Large intestine (tissue), 3 donors: ENCODE data around the gene POU6F1. TPM values are rescaled to one million over a fixed set of nuclear protein-coding genes. Genes with fewer than 3 reads are reported as not detected.

ENCODE experiments used
- DNase-seq, 2 donors: peaks; one replicate each; pipeline versions ENCODE4 v3.0.0 to v3.0.0-alpha.2; 2013
- H3K27ac ChIP-seq: one replicate; pipeline ENCODE4 v1.5.1; 2013; ENCODE audit warnings: low read length
- H3K27me3 ChIP-seq: 2 replicates; pipeline ENCODE4 v1.6.1; 2013; ENCODE audit warnings: low read length; ENCODE audit not compliant: control insufficient read depth, insufficient read depth
- H3K36me3 ChIP-seq: 2 replicates; pipeline ENCODE4 v1.6.1; 2013; ENCODE audit warnings: low read length; ENCODE audit not compliant: control insufficient read depth, insufficient read depth
- H3K4me1 ChIP-seq: one replicate; pipeline ENCODE4 v1.6.1; 2013; ENCODE audit warnings: low read length; ENCODE audit not compliant: control insufficient read depth, insufficient read depth
- H3K4me3 ChIP-seq: one replicate; pipeline ENCODE4 v1.5.1; 2013; ENCODE audit warnings: low read length
- H3K9me3 ChIP-seq: one replicate; pipeline ENCODE4 v1.6.1; 2013; ENCODE audit warnings: mild to moderate bottlenecking, low read depth, low read length, moderate library complexity; ENCODE audit not compliant: control insufficient read depth
- WGBS: methylation state at CpG from one replicate; pipeline ENCODE4 v1.1.5; 2013; ENCODE audit warnings: low lambda C conversion rate; ENCODE audit not compliant: insufficient coverage; 5-methylcytosine and 5-hydroxymethylcytosine counted together
- polyA plus RNA-seq: library from polyadenylated mRNA; unstranded; fragments of 120-200 nt; gene quantifications from one replicate; pipeline ENCODE4 v1.2.1, GENCODE V29; 2013

POU6F1 gene
- polyA plus RNA-seq, 1 donor, result 6.8 TPM

DNA sequence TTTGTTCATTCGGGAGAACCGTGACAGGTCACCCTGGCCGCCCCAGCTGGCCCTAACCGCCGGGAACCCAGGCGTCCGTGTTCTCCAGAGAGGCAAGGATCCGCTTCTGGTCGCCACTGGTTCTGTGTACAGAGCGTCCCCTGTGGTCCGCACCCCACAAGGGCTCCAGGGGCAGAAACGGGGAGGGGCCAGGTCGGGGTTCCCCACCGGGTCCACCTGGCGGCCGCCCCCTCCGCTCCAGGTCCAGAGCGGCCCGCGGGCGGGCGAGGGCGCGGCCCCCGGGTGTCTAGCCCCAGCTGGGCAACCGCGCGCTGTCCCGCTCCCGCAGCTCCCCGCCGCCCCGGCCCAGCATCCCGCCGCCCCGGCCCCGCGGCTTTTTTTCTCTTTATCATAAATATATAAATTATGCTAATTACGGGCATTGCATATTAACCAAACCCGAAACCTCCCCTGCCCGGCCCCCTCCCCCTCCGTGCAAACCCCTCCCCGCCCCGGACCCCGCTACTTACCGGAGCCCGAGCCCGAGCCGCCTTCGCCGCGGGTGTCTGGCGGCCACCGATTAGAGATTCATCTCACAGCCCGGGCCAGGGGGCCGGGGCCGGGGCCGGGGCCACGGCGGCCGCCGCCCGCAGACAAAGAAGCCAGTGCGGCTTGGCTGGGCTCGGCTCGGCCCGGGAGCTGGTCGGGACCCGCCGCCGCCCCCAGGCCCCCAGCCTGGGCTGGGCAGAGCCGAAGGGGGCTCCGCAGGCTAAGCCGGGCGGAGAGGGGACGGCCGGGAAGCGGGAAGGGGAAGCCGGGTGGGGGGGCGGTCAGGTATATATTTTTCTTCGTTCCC is 512 bp downstream of the POU6F1 start:
- no peaks in the 10 kb centered on the region for H3K27me3 ChIP-seq
- peak; percentile 26 to 63 for DNase-seq
- peak overlapping the region; percentile 48 for H3K27ac ChIP-seq
- H3K9me3 ChIP-seq, result no peaks in the 10 kb centered on the region
- no peaks in the 10 kb centered on the region for H3K36me3 ChIP-seq
- peak overlapping the region; percentile 76 for H3K4me3 ChIP-seq
- H3K4me1 ChIP-seq, result peaks cover 11% of the 10 kb centered on the region
- WGBS, result 0% methylated on average over 1 of the region's 81 CpGs

DNA sequence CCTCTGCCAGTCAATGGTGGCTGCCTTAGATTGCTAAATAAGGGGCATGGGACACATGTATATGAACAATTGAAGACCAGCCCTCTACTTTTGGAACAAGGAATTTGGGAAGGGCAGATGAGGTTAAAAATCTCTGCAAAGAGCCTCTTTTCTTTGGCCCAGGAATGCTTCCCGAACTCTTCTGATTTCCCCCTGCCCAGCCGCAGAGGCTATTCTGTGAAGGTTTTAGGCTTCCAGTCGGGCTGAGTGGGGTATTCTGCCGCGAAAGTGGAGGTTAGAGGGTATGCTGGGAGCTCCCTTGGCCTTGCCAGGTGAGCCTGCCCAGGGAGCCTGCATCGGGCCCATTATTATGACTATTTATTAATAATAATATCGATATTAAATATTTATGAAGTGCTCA is 1.2 kb downstream of the POU6F1 start:
- Histone ChIP-seq H3K27ac (no peak overlapping the region), H3K27me3 (no peaks in the 10 kb centered on the region), H3K4me3 (peak overlapping the region; percentile 76), H3K4me1 (peaks cover 11% of the 10 kb centered on the region), H3K36me3 (no peaks in the 10 kb centered on the region), H3K9me3 (no peaks in the 10 kb centered on the region)
- WGBS, result no CpG with 5 or more reads among the region's 7 CpGs
- no peak for DNase-seq

DNA sequence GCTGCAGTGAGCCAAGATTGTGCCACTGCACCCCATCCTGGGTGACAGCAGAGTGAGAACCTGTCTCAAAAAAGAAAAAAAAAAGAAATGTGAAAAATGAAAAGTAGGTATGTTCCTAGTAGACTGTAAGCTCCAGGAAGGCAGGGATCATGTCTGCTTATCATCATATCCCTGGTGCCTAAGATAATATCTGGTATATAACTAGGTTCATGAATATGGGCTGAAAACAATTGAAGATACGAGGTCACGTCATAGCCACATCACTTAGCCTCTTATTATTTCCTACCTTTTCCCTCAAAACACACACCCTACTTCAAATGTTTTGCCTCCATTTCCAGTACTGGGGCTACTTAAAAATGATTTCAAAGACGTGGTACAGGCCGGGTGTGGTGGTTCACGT is 3.0 kb downstream of the POU6F1 start:
- H3K4me3 ChIP-seq, result no peak overlapping the region
- no peak for DNase-seq
- no peaks in the 10 kb centered on the region for H3K27me3 ChIP-seq
- WGBS, result no CpG with 5 or more reads among the region's 5 CpGs
- H3K27ac ChIP-seq, result no peak overlapping the region
- peaks cover 11% of the 10 kb centered on the region for H3K4me1 ChIP-seq
- no peaks in the 10 kb centered on the region for H3K36me3 ChIP-seq
- no peaks in the 10 kb centered on the region for H3K9me3 ChIP-seq

DNA sequence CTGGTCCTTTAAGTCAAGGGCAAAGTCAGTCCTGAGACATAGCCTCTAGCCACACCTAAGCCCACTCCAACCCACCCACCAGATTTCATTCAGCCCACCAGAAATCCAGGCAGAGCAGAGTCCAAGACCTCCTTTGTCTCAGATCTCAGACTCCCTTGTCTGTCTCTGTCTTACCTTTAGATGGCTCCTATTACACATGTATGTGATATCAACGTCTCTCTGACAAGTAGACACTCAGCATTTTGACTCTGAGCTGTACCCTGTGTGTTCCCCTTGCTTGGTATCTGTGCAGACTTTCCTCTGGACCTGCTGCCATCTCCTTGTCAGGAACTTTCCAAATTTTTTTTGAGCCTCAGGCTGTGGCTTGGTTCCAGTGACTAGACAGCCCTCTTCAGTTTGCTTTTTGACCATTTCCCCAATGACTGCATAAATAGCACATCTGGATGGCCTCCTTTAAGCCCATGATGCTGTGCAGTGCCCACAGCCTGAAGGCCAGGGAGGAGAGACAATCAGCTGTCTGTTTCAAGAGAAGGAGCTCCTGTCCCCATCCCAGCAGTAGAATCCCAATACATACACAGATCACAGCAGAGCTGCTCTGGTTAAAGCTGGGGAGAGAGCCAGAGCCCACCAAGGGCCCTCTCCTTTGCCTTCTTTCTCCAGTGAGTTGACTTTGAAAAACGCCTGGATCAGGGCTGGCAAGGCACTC is 7.0 kb downstream of the POU6F1 start:
- no peak for DNase-seq
- Histone ChIP-seq H3K4me1 (no peaks in the 10 kb centered on the region), H3K27me3 (no peaks in the 10 kb centered on the region), H3K36me3 (no peaks in the 10 kb centered on the region), H3K4me3 (no peak overlapping the region), H3K9me3 (no peaks in the 10 kb centered on the region), H3K27ac (no peak overlapping the region)
- WGBS, result 80% methylated on average over 1 of the region's 2 CpGs

DNA sequence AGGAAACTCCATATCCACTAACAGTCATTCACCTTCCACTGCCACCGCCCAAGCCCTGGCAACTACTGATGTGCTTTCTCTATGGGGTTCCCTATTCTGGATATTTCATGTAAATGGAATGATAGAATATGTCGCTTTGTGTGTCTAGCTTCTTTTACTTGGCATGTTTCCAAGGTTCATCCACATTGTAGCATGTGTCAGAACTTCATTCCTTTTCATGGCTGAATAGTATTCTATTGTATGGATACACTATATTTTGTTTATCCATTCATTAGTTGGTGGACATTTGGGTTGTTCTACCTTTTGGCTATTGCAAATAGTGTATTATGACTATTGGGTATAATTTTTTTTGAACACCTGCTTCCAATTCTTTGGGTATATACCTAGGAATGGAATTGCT is 8.6 kb downstream of the POU6F1 start:
- H3K27ac ChIP-seq, result no peak overlapping the region
- H3K36me3 ChIP-seq, result no peaks in the 10 kb centered on the region
- H3K9me3 ChIP-seq, result no peaks in the 10 kb centered on the region
- no CpG with 5 or more reads among the region's 2 CpGs for WGBS
- no peaks in the 10 kb centered on the region for H3K27me3 ChIP-seq
- DNase-seq, result no peak
- no peaks in the 10 kb centered on the region for H3K4me1 ChIP-seq
- H3K4me3 ChIP-seq, result no peak overlapping the region

DNA sequence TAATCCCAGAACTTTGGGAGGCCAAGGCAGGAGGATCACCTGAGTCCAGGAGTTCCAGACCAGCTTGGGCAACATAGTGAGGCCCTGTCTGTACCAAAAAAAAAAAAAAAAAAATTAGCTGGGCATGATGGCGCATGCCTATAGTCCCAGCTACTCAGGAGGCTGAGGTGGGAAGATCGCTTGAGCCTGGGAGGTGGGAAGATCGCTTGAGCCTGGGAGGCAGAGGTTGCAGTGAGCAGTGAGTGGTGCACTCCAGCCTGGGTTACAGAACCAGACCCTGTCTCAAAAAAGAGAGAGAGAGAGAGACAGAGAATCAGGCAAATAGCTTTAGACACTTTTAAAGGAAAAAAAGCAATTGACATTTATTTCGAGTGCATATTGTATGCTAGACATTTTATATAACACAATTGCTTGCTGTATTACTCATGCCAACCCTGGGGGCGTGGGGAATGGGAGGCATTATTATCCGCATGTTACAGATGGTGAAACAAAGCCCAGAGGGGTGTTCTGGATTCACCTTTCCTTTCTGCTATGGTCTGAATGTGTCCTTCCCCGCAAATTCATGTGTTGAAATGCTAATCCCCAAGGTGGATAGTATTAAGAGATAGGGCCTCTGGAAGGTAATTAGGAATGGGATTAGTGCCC is 9.7 kb downstream of the POU6F1 start:
- Histone ChIP-seq H3K27ac (no peak overlapping the region), H3K9me3 (no peaks in the 10 kb centered on the region), H3K27me3 (no peaks in the 10 kb centered on the region), H3K4me1 (no peaks in the 10 kb centered on the region), H3K36me3 (no peaks in the 10 kb centered on the region), H3K4me3 (no peak overlapping the region)
- no peak for DNase-seq
- whole genome bisulfite sequencing, result no CpG with 5 or more reads among the region's 7 CpGs

DNA sequence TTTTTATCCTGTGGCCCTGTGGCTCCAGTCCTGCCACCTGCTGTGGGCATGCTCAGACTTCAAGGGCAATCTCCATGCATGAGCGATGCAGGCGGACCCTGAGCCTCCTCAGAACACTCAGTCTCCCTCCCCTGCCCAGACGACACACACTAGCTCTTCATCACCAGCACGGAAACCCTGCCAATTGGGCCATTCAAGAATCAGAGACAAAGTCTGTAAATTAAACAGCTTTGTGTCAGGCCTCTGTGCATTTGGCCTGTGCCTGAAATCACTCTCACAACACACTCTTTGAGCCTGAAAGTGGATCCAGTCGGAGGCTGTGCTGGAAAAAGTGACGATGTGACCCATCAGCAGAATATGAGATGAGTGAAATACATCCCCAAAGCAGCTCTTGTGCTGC is 12.5 kb downstream of the POU6F1 start:
- Histone ChIP-seq H3K4me3 (no peak overlapping the region), H3K27me3 (no peaks in the 10 kb centered on the region), H3K27ac (no peak overlapping the region), H3K36me3 (no peaks in the 10 kb centered on the region), H3K4me1 (no peaks in the 10 kb centered on the region), H3K9me3 (no peaks in the 10 kb centered on the region)
- WGBS, result no CpG with 5 or more reads among the region's 6 CpGs
- no peak for DNase-seq

DNA sequence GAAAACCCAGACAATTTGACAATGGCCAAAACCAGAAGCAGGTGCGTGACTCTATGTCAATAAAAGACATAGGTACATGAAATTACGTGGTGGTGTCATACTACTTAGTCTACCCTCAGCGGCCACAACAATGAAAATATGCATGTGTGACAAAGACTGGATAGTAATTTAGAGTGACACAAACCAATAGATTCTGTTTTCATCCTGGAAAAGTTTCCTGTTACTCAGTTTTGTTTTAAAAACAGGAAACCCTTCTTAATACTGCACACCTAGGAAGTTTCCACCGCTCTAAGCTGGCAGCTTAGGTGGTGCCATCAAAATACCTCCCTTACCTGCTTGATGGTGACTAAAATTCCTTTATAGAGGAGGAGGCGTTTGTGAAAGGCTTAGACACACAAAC is 15.1 kb downstream of the POU6F1 start:
- no peaks in the 10 kb centered on the region for H3K27me3 ChIP-seq
- no peaks in the 10 kb centered on the region for H3K9me3 ChIP-seq
- no peaks in the 10 kb centered on the region for H3K36me3 ChIP-seq
- 100% methylated on average over 1 of the region's 5 CpGs for WGBS
- DNase-seq, result no peak
- no peak overlapping the region for H3K4me3 ChIP-seq
- H3K4me1 ChIP-seq, result no peaks in the 10 kb centered on the region
- no peak overlapping the region for H3K27ac ChIP-seq

DNA sequence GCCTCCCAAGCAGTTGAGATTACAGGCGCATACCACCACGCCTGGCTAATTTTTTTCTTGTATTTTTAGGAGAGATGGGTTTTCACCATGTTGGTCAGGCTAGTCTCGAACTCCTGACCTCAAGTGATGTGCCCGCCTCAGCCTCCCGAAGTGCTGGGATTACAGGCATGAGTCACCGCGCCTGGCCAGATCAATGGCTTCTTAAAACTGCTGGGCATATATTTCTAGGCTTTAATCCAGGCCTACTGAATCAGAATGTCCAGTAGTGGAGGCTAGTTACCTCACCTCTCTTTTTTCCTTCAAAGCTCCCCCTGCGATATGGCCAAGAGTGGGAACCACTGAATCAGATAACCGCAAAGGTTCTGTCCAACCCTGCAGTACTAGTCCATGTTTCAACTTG is 17.1 kb downstream of the POU6F1 start:
- Histone ChIP-seq H3K9me3 (no peaks in the 10 kb centered on the region), H3K27me3 (no peaks in the 10 kb centered on the region), H3K27ac (no peak overlapping the region), H3K4me3 (no peak overlapping the region), H3K36me3 (no peaks in the 10 kb centered on the region), H3K4me1 (no peaks in the 10 kb centered on the region)
- no CpG with 5 or more reads among the region's 9 CpGs for WGBS
- DNase-seq, result no peak

DNA sequence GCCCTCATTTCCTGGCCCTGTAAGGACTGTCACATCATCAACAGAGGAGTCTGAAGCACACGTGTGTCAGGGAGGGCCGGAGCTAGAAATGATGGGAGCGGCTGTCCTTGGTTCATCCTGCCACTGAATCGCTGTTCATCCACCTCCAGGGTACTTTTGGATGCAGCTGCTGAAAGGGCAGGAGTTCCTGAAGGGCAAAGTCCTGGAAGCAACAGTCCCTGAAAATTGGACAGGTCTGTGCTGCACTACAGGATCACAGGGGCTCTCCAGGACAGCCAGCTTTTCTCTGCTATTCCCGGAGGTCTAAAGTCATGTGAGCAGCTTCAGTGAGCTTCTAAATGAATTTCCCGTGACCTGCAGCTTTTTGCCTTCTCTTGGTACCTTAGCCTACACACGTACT is 17.7 kb downstream of the POU6F1 start:
- no peak overlapping the region for H3K4me3 ChIP-seq

More for the DNA sequence above, 17.7 kb downstream of the POU6F1 start:
- WGBS, result no CpG with 5 or more reads among the region's 7 CpGs
- H3K36me3 ChIP-seq, result no peaks in the 10 kb centered on the region
- DNase-seq, result no peak
- no peaks in the 10 kb centered on the region for H3K4me1 ChIP-seq
- H3K27ac ChIP-seq, result no peak overlapping the region
- no peaks in the 10 kb centered on the region for H3K9me3 ChIP-seq
- H3K27me3 ChIP-seq, result no peaks in the 10 kb centered on the region
